Stimulated activated CD8-positive, alpha-beta memory T cell treated with anti-CD3 and anti-CD28 coated beads, Interleukin-7, amount 100 ng/mL, for 4 hours (primary cell): Measurements from ENCODE around the gene TIGD4.
"Not testable (repeated sequence)": the region's sequence is repeated elsewhere in the genome, so short reads cannot be mapped to it uniquely, and the experiment has no call there.

Experiments
- DNase-seq, 2 donors: peaks; one replicate each; pipeline ENCODE4 v3.0.0-alpha.2; 2020; ENCODE audit warnings: low read depth in 2 of 2

Gene TIGD4

GRCh38 chr4:152780267-152780778 lies 793 bp upstream of the TIGD4 start:
- no peak for DNase-seq

DNA sequence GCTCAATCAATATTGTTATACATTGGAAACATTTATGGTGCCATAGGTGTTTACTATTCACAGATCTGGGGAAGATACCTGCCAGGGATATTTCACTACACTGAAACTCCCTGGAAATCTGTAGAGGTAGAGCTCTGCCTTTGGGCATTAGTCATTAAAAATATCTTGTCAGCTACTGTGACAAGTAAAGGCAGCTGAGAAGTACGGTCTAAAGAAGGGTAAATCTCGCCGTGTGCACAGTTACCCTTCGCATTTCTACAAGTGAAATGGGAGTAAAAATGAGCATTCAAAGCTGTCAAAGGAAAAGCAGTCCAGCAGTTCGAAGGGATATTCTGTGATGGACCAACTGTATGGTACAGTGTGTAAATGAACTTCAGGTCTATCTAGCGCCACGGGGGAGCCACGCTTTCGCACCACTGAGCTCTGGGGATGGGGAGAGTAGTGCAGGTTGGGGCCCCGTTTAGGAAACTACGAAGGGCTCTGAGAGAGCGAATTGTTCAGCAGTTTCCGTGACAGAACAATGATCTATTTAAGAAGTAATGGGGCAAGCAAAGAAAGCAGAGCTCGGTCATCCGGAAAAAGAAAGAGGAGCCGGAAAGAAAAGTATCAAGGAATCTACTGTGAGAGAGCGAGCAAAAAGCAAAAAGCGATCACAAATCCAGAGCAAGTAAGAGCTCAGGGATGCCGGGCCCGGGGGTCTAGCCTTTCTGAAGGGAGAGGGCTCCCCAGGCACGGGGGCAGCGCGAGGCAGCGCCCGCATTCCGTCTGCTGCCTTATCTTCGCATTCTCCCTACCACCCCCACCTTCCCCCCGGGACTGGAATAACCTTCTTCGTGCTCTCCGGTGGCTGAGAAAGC lies 646 bp downstream of the TIGD4 start:
- DNase-seq: peak; percentile 9 to 10

DNA sequence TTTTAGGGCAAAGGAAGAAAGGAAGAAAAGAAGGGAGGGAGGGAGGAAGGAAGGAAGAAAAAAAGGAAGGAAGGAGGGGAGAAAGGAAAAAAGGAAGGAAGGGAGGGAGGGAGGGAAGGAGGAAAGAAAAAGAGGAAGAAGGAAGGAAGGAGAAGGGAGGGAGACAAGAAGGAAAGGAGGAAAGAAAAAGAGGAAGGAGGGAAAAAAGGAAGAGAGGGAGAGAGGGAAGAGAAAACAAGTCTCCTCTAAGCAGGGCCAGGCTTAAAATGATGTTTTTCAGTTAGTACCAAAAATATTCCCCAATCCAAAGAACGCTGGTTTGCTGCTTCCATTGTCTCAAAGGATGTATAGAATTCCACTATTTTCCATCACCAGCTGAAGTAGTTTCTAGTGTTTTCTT lies 2.0 kb downstream of the TIGD4 start:
- DNase-seq: no peak

DNA sequence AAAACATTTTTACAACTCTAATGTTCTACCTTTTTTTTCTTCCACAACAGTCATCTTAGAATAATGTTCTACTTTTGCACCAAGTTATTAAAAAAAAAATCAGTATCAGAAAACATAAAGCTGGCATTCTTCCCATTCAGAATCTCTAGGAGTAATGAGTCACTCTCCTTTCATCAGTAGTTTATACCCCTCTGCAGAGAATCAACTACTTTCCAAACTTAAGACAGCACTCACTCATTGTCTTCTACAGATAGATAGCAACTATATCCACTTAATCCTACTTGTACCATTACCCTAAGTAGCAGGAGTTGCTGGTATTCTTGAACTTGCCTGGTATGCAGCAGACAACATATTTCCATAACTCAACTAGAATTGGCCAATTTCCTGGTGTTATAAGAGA lies 3.2 kb downstream of the TIGD4 start:
- no peak for DNase-seq

- DNase-seq: no peak
Observed at GRCh38 chr4:152773953-152774352, 5.6 kb downstream of the TIGD4 start.

- DNase-seq: no peak
Observed at GRCh38 chr4:152773339-152773738, 6.2 kb downstream of the TIGD4 start.

GRCh38 chr4:152771741-152772533 lies 7.6 kb downstream of the TIGD4 start:
- no peak for DNase-seq

DNA sequence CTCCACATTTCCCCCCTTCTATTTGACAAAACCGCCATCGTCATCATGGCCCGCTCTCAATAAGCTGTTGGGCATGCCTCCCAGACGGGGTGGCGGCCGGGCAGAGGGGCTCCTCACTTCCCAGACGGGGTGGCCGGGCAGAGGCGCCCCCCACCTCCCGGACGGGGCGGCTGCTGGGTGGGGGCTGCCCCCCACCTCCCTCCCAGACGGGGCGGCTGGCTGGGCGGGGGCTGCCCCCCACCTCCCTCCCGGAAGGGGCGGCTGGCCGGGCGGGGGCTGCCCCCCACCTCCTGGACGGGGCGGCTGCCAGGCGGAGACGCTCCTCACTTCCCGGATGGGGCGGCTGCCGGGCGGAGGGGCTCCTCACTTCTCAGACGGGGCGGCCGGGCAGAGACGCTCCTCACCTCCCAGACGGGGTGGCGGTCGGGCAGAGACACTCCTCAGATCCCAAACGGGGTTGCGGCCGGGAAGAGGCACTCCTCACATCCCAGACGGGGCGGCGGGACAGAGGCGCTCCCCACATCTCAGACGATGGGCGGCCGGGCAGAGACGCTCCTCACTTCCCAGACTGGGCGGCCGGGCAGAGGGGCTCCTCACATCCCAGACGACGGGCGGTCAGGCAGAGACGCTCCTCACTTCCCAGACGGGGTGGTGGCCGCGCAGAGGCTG lies 14.3 kb downstream of the TIGD4 start:
- DNase-seq: not testable (repeated sequence)

- no peak for DNase-seq
Observed at GRCh38 chr4:152763796-152764195, 15.7 kb downstream of the TIGD4 start.

DNA sequence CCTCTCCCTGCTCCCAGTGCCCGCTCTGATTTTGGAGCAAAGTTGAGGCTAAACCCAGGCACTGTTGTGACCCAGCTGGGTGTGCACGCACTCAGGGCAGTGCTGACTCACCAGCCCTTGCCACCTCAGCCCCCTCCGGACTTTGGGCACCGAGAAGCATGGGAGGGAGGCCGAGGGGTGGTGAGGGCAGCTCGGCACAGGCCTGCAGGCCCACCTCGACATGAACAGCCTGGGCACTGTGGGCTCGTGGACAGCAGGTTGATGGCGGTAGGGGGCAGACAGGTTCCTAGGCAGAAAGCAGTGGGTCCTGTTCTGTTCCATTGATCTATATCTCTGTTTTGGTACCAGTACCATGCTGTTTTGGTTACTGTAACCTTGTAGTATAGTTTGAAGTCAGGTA lies 30.9 kb downstream of the TIGD4 start:
- DNase-seq: no peak

DNA sequence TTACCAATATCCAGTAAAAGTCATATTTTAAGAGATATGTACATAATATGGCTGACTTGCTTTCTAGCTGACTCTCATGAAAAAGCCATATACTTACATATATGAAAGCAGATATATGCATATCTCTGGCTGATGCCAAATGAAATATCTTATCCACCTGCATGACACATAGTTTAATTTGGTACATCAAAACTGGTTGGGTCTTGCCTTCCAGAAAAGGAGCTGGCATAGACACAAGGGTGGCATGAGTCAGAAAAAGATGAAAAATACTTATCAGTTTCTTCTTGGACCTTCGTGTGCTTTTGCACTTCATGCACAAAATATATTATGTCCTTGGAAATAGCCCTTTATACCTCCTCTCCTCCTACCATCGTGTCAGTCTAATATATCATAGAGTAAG lies 32.1 kb downstream of the TIGD4 start:
- DNase-seq: no peak

GRCh38 chr4:152738827-152739226 lies 40.7 kb downstream of the TIGD4 start:
- no peak for DNase-seq

DNA sequence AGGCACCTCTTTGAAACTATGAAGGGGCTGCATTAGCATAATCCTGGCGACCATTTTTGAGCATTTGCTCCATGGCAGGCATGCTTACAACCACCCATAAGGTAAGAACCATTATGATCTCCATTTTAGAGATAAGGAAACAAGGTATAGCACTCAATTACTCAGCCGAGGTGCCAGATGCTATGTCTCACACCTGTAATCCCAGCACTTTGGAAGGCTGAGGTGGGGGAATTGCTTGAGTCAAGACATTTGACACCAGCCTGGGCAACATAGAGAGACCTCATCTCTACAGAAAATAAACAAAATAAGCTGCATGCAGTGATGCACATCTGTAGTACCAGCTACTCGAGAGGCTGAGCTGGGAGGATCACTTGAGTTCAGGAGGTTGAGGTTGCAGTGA lies 43.6 kb downstream of the TIGD4 start:
- DNase-seq: no peak

DNA sequence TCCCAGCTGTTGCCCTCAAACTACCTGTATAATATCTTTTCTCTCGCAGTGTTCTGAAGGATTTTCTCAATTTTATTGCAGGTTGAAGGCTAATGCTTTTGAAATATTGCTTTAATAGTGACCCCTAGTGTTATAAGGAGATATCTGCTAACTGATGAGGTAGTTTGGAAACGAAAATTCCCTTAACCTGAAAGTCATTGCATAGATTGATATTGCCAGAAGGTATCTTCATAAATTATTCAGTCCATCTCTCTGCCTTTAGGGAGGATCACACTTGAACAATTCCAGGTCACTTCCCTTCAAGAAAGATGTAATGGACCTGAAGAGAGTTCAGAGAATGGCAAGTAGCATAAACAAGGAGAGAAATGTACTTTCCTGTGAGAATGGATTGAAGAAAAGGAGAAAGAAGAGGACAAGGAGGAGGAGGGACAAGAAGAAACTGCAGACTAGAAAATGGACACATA lies 44.1 kb downstream of the TIGD4 start:
- no peak for DNase-seq

DNA sequence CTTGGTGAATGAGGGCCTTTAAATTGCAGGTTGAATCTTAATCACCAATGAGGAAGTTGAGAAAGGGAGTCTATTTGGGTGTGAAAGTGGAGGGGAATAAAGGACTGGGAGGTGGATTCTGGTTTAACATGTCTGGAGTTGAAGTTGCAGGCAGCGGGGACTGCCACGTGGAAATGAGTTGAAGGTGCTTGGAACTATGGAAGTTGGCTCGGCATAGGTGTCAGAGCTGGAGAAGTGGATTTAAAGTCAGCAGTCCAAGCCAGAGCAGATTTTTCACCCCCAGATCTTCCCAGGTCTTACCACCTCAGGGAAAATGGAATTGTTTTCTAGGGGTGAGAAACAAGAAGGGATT lies 44.9 kb downstream of the TIGD4 start:
- DNase-seq: no peak

- DNase-seq: no peak
Observed at GRCh38 chr4:152734015-152734698, 45.4 kb downstream of the TIGD4 start.

DNA sequence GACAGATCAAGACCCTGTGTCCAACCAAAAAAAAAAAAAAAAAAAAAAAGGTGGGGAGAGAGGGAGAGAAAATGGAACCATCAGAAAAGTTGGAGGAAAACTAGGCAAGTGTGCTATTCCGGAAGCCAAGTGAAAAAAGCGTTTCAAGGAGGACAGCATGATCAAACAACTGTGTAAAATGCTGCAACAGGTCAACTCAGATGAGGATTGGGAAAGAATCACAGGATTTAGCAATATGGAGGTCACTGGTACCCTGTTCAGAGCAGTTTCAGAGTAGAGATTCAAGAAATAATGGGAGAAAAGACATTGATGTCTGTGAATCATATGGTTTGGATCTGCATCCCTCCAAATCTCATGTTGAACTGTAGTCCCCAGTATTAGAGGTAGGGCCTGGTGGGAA lies 47.5 kb downstream of the TIGD4 start:
- no peak for DNase-seq

DNA sequence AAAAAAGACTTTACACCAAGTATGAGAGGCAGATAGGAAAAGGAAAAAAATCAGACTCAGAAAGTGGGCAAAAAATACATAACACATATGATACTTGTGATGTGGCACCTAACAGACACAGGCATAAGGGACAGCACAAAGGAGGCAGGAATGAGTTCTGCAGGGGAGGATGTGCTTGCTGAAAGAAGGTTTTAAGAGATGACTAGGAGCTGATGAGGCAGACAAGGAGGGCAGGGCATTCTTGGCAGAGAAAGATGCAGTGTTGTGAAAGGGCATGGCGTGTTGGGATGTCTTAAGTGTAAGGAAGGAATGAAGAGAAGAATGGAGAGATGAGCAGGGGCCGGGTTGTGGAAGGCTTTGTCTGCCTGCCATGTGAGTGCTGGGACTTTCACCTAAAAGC lies 50.1 kb downstream of the TIGD4 start:
- DNase-seq: no peak

DNA sequence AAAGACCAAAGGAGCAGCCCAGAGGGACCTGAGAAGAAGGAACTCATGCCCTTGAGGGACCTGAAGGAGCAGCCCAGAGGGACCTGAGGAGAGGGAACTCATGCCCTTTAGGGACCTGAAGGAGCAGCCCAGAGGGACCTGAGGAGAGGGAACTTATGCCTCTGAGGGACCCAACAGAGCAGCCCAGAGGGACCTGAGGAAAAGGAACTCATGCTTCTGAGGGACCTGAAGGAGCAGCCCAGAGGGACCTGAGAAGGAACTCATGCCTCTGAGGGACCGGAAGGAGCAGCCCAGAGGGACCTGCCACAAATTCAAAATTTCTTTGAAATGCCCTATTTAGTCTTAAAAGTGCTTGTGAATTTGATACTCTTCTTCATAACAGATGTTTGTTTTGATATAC lies 51.2 kb downstream of the TIGD4 start:
- no peak for DNase-seq

DNA sequence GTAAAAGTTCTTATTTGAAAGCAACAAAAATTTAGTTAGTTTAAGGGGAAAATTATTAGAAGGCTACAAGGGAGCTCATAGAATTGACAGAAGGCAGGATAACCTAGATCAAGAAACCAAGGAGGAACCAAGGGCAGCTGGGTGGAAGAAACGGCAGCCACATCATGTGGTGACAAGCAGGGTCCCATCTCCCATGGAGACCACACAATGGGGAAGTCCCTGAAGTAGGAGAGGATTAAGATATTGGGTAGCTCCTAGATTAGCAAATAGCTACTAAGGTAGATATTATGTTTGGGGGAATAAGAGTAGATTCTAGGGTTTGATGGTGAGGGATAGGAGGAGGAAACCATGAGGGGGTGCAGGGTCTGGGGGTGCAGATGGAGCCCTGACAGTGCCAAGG lies 51.7 kb downstream of the TIGD4 start:
- DNase-seq: no peak

DNA sequence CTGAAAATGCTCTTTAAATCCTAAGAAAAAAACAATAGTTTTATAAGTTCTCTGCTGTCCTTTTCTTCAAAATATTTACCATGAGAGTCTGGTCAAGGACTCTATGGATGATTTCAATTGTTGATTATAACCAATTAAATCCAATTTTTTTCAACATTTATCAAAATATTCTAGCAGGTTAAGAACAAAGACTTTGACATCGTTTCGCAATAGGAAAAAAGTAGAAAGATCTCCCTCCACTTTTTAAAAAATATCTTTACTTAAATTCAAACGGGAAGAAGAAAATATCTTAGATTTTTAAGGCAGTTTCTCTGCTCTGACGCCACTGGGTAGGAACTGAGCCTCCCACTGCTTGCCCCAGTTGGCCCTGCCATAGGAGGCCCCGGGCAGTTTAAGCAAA lies 55.0 kb downstream of the TIGD4 start:
- DNase-seq: no peak

- DNase-seq: no peak
Observed at GRCh38 chr4:152723236-152723635, 56.3 kb downstream of the TIGD4 start.
